NCI-H226 (cell line): Measurements from ENCODE around the gene PIPOX.
A peak's percentile ranks its signal among the peaks of the same experiment; 100 is the strongest.
"Not testable (repeated sequence)": the region's sequence is repeated elsewhere in the genome, so short reads cannot be mapped to it uniquely, and the experiment has no call there.

Source experiments
- DNase-seq: peaks from one replicate; pipeline ENCODE4 v3.0.0-alpha.2; 2015

PIPOX gene

DNA sequence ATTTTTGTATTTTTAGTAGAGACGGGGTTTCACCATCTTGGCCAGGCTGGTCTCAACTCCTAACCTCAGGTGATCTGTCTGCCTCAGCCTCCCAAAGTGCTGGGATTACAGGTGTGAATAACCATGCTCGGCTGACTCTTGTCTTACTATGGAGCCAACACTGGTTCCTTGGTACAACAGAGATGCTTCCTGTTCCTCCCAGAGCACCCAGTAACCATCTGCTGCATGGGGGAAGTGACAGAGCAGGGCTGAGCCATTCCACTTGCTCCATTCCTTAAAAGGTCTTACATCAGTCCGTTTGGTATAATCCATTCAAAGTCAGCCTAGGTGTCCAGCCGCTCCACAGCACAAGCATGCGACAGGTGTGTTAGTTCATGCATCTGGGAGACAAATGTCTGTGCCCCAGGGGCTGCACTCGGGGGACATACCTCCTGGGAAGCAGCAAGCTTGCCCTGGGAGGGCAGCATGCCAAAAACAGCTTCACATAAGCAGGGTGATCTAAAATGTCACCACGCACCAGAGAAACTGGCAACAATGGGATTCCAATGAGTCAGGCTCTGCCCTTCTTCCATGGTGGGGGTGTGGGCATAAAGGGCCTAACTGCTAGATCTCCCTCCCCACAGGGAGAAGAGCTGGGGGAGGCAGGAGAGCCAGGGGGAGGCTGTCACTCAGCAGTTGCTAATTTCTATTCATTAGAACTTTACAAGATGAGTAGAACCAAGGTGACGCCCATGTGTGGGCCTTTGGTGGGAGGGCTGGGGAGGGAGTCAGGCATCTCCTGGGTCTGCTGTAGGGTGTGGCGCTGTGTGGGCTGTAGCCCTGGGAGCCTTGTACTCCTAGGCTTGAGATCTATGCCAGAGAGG lies 35.5 kb downstream of the PIPOX start:
- DNase-seq = peak; percentile 13

DNA sequence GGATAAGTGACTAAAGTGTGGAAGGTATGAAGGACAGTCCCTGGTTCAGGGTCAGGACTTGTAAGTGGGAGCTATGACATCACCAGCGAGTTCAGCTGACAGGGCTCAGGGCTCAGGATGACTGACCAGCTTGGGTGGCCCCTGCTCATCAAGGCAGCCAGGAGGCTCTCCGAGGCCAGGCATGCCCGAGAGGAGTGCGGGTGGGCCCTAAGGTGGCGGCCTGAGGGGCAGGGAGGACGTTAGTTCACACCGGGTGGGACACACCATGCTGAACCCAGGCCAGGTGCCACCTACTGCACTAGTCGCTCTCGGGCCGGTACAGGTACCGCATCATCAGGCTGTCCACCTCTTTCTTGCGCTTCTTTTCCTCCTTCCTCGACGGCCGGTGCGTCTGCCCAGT lies 36.5 kb downstream of the PIPOX start:
- DNase-seq = no peak

DNA sequence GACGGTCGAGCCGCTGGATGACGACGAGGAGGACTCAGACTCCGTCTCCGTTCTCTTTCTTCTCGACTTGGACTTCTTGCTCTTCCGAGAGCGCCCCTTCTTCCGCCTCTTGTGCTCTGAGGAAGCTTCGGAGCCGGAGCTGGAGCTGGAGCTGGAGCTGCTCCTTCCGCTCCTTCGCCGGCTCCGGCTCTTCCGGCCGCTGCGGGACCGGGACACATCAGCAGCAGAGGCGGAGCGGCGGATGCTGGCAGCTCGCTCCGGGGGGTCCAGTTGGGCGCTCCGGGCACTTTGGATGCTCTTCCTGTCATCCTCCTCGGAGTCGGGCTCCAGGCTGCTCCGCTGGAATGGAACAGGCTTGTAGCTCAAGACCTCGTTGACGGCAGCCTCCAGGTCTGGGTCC lies 36.9 kb downstream of the PIPOX start:
- no peak for DNase-seq

DNA sequence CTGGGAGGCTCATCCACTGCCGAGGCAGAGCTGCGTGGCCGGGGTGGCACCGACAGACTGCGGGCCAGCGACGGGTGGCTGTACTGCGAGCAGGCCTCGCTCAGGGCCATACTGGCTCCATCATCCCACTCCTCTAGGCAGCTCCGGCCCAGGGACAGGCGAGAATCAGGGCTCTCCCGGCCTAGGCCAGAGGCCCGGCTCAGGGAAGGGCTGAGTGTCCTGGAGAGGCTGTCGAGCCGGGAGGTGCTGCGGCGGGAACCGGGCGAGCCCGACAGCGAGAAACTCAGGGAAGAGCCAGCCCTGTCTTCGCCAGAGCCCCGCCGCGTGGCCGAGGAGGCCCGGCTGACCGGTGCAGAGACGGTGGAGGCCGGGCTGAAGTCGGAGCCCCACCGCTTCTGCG lies 37.4 kb downstream of the PIPOX start:
- no peak for DNase-seq

DNA sequence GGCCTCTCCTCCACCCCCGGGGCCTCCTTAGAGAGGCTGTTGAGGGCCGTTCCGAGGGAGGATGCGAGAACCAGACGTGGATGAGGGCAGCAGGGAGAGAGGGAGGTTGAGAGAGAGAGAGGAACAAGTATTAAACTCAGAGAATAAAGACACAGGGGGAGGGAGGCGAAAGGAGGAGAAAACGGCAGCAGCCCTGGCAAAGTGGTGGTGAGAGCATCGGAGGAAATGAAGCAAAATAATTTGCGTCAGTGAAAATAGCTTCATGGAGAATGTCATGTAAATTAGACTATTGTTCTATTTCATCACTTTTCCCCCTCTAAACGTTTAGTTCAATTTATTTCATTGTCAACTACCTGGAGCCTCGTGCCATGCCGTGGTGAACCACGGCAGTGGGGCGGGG lies 38.0 kb downstream of the PIPOX start:
- DNase-seq = no peak

DNA sequence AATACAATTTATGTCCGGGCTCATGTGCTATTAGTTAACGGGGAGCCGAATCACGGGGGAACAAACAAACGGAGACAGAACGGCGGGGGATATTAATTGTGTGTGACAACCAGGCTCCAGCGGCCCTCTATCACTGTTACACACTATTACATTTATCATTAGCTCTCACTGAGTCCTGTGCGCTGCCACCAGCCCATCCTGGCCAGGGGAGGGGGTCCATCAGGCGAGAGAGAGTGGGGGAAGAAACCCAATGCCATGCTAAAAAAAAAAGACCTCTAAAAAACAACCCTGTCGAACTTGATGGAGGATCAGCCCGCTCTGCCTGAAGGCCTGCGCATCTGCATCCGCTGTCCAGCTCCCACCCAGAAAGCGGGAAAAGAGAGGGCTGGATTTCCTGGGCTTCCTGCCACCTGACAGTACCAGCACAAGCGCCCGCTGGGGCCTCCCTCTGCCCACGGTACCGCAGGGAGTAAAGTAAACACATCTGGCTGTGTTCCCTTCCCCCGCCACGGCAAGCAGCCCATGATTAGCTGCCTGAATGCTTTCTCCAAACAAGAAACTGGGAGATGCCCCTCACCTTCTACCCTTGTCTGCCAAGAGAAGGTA lies 41.7 kb downstream of the PIPOX start:
- no peak for DNase-seq

DNA sequence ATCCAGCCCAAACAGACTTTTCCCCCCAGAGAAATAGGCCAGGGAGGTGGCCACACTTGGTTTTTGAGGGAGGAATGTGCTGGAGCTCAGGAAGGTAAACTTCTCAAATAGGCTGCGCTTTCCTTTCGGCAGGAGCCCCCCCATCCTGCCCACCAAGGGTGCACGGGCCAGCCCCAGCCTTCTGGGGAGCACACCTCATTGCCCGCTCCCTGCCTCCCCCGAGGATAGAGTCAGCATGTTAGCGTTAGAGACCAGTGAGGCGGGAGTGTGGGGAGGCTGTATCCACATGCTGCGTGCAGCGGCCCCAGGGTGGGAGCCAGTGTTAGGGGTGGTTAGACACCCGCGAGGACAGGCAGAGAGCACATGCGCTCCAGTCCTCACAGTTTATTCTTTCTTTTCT lies 42.3 kb downstream of the PIPOX start:
- DNase-seq = no peak

DNA sequence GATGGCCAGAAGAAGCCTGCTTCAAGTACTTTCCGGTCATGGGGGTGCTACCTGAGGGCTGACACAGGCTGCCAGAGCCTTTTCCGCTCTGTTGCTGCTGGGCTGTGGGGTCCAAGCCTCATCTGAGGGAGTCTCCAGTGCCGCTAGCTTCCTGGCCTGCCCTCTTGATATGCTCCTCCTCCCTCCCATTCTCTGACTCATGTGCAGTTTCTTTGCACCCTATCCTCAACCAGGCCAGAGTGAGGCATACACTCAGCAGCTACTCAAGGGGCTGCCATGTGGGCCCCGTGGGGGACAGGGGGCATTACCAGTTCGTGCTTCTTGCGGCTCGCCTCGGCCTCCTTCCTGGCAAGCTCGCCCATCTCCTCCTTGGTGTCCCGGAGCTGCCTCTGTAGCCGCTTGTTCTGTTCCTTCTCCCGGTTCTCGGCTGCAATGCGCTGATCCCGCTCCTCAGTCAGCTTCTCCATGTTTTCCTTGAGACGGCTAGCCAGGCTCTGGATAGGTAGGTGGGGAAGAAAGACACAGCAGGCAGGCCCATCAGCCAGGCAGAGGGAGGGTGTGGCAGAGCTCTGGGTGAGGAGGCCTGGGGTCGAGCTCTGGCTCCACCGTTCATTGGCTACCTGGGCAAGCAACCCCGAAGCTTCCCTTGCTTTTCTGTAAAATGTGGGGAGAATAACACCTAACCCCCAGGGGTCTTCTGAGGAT lies 43.8 kb downstream of the PIPOX start:
- no peak for DNase-seq

DNA sequence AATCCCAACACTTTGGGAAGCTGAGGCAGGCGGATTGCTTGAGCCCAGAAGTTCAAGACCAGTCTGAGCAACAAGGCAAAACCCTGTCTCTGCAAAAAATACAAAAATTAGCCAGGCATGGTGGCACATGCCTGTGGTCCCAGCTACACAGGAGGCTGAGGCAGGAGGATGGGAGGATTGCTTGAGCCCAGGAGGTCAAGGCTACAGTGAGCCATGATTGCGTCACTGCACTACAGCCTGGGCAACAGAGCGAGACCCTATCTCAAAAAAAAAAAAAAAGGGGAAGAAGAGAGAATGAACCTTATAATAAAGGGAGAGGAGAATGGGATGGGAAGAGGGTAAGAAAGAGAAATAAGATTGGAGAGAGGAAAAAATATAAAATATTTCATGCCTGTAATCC lies 45.8 kb downstream of the PIPOX start:
- DNase-seq = not testable (repeated sequence)

DNA sequence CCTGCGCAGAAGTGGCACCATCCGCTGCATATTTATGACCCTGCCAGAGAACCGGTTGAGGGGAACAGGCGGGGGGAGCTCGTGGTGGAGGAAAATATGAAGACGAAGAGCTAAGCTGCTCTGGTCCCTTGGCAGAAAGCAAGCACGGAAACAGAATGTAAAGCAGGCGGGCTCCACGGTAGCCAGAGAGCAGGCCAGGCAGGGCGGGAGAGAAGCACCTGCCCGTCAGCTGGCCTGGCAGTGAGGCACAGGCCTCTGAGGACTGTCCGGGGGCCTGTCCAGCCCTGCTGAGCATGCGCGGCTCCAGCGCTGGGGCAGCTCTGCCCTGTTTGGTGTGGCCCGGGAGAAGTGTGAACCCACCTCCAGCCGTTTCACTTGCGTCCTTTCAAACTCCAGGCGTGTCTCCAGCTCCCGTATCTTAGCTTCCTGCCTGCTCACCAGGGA lies 46.7 kb downstream of the PIPOX start:
- no peak for DNase-seq

DNA sequence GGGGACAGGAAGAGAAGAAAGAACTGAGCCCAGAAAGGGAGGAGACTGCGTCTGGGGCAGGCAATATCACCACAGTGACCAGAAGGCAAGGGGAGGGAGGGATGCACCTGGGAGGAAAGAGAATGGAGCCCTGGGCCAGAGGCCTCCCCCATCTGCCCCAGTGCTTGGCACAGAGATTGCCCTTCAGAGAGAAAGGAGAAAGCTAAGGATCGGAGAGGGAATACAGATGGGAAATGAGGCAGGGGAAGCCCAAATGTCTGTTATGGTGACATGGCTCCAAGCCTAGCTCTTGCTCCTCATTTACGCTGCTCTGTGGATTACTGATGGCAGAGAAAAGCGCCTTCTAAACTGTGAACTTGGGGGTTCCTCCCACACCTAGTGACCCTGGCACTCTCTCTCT lies 47.2 kb downstream of the PIPOX start:
- DNase-seq = no peak

DNA sequence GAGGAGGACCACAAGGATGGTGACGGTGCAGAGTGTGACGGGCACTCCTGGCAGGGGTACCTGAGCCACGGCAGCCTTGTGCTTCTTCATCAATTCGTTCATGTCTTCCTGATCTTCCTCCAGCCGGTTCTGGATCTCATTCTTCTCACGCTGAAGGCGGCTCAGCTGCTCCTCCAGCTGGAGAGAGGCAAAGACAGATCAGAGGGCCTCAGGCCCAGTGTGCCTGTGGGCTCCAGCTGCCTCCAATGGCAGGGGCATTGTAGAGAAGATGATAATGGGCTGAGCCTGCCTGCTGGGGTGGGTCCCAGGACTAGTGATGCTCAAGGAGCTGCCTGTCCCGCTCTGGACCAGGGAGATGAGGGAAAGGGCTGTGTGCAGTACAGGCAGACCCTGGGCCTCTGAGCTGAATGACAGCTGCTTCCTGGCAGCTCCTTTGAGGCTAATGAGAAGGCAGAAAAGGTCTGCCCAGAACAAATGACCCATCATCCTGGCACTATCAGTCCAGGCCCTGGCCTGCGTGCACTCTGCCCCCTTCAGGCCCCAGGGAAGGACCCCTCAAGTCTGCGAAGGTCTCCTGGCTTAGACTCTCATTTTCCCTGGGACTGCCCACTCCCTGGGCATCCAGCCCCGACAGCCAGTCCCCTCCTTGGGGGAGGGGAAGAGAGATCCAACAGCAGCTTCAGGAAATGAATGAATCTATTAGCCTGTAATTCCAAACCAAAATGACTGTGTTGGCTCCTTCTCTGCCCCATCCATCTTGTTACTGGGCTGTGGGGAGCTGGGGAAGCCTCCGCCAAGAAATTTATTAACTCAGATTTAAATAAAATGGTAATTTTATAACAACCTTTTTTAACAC lies 48.0 kb downstream of the PIPOX start:
- DNase-seq = no peak

DNA sequence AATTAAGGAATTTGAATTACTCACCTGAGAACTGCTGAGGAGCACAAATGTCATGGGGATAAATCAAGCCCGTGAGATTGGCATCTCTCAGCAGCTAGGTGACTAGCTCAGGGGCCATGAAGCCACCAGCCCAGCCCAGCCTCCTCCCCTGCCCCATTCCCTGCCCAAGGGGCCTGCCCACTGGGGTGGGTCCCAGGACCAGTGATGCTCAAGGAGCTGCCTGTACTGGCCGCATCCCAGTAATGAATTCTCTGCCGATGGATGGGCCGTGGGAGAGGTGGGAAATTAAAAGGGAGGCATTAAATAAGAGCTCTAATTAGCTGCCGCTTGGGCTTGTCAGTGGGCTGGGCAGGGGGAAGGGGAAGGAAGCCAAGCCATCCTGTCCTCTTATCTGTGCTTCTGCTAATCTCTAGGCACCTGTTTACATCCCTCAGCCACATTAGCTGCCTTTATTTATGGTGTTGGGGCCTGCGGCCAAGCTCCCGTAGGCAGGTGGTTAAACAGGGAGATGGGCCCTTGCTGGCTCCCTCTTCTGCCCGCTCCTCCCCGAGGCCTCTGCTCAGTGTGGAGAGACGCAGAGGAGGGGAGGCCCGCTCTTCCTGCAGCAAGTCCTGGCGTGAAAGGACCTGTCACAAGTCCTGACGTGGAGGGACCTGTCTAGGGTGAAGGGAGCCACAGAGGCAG lies 48.8 kb downstream of the PIPOX start:
- DNase-seq = no peak

DNA sequence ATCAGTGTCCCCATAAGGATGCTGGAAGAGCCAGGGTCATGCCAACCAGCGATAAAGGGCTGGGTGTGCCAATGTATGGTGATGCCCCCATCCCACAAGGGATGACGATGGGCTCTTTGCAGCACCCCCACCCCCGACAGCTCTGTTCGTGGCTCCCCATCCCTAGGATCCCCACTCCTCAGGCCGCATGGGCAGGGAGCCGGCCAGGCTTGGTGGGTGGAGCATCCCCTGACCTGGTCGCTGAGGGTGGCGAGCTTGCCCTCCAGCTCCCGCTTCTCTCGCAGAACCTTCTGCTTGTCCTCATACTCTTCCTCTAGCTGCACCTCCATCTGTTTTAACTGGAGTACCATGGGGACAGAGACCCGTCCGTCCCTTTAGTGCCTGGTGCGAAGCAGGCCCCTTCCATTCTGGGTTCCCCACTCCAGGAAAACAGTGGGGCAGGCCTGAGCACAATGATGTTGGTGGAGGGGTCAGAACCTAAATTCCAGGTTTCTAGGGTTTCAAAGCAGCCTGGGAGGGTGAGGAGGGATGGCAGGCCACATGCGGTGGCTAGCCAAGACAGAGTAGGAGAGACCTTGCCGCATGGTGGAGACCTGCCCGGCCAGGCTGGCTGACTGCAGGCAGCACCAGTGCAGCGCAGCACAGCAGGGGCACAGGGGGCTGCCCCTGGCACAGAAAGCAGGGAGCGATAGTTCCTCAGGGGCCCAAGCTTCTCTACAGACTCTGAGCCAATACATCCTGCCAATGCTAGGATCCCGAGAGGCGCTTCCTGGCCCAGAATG lies 50.3 kb downstream of the PIPOX start:
- no peak for DNase-seq

DNA sequence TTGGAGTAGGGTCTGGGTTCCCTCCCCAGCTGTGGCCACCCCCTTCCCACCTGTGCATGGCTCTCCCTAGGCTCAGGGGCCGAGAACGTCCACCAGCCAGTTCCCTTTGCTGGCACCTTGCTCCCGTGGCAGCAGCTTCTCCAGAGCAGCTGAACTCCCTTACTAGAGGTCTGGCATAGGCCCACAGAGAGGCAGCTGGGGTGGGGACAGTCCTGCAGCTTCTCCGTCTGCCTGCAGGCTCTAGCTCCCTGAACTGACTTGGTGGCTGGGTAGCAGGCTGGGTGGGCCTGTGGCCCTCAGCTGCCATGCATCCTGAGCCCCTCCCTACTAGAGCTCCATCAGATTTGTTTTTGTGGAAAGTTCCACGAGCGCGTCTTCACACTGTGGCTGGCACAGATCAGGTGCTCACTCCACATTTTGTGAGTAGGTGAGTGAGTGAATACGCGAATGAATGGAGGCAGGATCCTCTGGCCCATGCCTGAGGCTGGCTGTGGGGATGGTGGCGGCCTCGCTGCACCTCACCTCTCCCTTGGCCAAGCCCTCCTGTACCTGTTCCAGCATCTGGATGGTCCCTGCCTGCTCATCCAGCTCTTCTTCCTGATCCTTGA lies 51.3 kb downstream of the PIPOX start:
- DNase-seq = no peak

DNA sequence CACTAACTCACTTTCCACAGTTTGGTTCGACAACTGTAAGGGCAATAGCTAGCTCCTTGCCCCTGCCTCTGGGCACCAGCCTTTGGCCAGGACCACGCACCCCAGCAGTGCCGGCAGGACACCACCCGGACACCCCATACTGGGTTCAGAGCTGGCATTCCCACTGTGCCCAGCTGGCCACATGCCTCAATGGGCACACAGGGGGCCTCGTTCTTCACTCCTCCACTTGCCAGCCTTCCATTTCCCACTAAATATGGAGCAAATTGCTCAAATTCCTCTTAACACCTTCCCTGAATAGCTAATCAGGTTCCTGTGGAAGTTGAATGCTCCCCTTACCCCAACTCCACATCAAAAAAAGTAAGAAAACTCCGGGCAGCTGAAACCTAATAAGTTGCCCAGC lies 52.5 kb downstream of the PIPOX start:
- no peak for DNase-seq

DNA sequence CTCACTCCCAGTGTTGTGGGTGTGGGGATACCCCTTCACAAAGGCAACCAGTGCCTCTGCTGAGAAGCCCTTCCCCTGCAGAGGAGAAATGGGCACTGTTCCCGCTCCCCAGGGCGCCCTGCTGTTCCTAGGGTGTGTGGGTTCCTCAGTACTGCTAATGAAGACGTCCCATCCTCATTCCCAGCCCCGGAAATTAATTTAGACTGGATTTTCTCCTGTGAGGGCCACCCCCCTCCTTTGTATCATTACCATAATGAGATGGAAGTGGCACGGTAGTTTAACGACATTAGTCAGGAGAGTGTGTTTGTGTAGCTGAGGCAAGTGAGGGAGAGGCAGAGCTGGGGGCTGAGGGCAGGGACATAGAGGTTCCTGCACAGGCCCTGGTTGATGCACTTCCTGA lies 53.2 kb downstream of the PIPOX start:
- DNase-seq = no peak

DNA sequence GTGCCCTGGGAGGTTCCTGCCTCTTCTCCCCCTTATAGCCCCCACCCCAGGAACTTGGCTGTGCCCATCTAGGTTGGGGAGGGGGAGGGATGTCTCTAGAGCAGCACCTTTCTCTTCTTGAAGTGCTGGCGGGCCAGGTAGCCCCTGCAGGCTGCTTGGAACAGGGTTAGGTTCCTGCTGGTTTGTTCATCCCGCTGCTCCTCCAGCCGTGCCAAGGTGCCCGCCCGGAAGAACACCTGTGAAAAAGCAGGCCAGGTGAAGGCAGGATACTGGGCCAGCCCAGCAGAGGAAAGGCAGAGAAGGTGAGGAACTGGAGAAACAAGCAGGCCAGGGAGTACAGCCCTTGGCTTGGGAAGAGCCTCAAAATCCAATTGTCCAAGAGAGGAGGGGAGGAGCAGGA lies 56.6 kb downstream of the PIPOX start:
- DNase-seq = no peak

DNA sequence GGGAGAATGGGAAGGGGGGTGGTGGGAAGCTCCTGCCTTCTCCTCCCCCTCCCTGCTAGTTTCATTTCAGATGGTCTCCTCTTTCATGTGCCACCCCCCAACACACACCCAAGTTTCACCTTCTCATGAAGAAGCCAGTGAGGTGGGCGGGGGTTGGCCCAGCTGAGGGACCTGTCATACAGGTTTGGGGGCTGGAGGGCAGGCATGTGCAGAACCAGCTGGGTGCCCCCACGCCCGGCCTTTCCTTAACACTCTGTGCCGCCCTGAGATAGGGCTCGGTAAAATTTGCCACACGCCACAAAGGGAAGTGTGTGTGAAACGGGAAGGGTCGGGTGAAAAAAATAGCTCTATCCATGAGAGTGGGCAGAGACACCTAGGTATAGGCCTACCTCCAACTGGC lies 57.4 kb downstream of the PIPOX start:
- no peak for DNase-seq

DNA sequence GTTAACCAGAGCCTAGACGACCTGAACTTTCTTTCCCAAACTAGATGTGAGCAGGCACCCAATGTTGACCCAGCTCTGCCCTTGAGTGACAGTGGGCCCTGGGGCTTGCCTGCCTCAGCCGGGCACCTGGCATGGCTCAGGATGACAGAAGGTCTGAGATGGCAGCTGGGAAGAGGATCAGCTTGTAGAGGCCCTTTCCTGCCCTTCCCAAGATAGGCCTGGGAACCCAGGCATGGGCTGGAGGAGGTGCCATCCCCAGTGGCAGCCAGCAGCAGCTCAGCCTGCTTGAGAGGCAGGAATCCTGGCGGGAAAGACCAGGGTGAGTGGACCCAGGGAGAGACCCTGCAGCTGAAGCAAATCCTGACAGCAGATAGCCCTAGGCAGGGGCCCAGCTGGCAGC lies 59.1 kb downstream of the PIPOX start:
- no peak for DNase-seq

DNA sequence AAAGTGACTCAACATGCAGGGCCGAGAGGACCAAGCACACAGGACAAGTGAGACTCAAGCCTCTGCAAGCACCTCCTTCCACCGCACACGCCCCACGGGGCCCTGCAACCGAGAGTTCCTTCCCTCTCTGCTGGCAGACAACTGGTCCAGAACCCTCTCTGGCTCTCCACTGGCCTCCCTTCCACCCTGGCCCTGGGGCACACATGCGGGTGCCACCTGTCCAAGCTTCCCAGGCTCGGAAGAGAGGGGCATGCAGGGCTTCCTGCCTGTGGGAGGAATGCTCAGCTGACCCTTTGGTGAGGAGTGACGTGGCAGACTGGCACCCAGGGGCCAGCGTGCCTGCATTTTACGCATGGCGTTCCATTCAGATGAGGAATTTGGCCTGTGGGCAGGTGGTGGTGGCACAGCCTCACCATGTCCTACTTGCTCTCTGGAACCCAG lies 59.8 kb downstream of the PIPOX start:
- DNase-seq = no peak
